ENCODE measurements around the gene MUC16.
A peak's percentile ranks its signal among the peaks of the same experiment; 100 is the strongest.

Gene MUC16

DNA sequence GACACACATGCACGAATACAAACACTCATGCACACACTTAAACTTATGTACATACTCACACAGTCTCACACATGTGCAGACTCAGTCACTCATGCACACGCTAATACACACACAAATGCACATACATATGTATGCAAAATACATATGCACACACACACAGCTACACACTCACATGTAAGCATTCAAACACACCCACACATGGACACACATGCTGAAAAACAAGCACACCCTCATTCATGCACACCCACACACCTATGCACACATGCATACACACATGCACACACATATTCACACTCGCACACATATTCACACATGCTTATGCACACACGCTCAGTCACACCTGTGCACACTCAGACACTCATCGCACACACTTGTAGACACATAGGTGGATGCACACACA is 9.3 kb downstream of the MUC16 start:
- DNase-seq, result no peak

DNA sequence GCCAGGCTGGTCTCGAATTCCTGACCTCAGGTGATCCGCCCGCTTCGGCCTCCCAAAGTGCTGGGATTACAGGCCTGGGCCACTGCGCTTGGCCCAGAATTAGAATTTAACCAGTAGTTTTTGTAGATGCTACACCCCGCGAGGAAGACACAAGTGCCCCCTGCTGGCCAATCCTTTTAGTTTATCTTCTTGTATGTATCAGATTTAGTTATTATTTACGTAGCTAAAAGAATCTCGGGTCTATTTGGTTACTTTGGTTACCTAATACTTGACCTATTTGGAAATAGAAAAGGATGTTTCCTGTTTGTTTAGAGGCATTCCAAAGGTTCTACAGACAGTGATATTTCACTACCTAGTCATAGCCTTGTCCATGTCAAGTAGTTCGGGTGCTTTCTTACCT is 22.0 kb downstream of the MUC16 start:
- peak; percentile 25 to 40 (median 37) for DNase-seq

DNA sequence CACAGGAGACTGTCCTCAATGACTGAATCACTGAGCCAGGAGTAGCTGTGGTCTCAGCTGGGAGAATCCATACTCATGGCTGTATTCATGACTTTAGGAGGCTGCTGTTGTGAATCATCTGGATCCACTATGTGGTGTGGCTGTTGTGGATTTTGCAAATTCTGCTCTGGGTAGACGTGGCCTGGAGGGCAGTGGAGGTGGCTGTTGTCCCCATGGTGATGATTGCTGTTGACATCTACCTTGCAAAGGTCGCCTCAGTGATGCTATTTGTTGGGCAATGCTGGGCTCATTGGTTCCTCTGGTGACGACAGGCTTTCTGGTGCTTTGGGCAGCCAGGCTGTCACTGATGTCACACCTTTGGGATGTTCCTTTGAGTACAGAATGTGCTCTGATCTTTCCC is 23.9 kb downstream of the MUC16 start:
- no peak for DNase-seq

DNA sequence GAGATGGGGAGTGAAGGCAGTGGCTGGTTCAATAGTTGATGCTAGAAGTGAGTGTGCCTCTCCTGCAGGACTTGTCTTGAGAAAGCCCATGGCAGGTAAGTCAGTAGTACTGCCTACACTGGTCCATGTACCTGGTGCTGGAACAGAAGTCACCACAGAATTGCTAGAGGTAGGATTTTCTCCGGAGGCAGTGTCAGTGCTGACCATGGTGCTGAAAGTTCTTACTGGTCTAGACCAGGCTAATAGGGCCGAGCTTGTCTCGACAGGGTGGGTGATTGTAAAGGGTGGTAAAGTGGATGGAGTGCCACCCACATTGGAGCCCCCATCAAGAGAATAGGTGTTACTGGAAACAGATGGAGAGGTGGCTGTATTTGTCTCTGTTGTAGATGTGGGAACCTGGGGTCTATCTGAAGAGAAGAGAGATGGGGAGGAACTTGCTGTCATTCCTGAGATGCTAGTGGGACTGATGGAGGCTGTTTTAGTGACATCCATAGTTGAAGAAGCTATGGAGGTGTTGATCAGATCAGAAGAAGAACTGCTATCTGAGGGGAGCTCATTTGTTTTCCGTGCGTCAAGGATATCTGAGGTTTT is 36.6 kb downstream of the MUC16 start:
- peak in 2 of 3 donors; percentile 7 to 12 for DNase-seq

DNA sequence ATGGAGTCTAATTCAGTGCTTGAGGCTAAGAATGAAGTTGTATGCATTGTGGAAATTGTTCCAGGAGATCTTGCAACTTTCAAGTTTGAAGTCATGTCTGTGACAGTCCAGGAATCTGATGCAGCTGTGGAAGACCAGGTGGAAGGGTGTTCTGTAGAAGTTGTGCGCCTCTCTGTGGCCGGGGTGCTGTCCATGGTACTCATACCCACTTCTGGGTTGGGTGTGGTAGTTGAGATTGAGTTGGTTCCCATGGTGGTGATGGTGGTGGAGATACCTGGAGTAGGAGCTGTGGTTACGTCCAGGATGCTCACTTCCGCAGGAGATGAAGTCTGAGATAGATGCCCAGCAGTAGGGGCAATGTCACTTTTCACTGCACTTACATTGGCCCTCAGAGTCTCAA is 44.3 kb downstream of the MUC16 start:
- DNase-seq, result no peak

Measured in suppressor macrophage treated with lipopolysaccharide for 1 hour (primary cell).